ENCODE data around the gene PCOLCE2. TPM values are rescaled to one million over a fixed set of nuclear protein-coding genes. Genes with fewer than 3 reads are reported as not detected.

The PCOLCE2 gene, protein sequence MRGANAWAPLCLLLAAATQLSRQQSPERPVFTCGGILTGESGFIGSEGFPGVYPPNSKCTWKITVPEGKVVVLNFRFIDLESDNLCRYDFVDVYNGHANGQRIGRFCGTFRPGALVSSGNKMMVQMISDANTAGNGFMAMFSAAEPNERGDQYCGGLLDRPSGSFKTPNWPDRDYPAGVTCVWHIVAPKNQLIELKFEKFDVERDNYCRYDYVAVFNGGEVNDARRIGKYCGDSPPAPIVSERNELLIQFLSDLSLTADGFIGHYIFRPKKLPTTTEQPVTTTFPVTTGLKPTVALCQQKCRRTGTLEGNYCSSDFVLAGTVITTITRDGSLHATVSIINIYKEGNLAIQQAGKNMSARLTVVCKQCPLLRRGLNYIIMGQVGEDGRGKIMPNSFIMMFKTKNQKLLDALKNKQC
- total RNA-seq, result 1.6 and 2.6 TPM in 2 replicates

DNA sequence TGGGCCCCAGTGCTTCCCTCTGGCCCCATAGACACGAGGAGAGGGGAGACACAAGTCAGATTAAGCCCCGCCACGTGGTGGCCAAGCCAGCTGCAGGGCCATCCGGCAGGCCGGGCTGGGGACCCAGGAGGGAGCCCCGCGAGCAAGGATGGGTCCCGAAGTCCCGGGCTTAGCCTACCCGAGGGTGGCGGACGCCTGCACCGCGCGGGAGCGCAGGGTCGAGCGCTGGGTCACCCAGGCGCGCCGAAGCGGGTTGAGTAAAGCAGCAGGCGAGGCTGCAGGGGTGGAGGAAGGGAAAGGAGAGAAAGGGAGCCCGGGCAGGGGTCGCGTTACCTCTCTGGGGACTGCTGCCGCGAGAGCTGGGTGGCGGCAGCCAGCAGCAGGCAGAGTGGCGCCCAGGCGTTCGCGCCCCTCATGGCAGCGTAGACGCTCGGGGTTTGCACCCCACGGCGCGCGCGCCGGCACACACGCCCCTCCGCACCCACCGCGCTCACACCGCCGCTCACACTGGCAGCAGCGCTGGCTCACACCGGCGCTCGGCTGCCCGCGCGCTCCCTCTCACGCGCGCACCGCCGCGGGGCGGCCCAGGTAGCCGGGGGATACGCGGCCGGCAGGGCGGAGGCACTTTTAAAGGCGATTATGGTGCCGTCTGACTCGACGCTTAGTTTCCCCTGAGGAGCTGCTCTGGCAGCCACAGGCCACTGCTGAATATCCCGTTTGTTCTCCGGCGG lies at the start of gene PCOLCE2:
TSS of gene PCOLCE2 (minus strand) at position 603 of the 731 bp plus-strand sequence. CDS start at position 416, 187 bp downstream.

Other genes with a start within 250 kb of the PCOLCE2 start
- 12.5 and 14.6 TPM in 2 replicates for gene TRPC1, start 165.0 kb downstream of the PCOLCE2 start, total RNA-seq
- 0.13 TPM in 1 of 2 replicates, not detected in the other for gene PAQR9, start 74.6 kb upstream of the PCOLCE2 start, total RNA-seq
- gene U2SURP, start 112.5 kb upstream of the PCOLCE2 start, total RNA-seq, result 35.6 and 39.5 TPM in 2 replicates
- gene CHST2, start 230.7 kb upstream of the PCOLCE2 start, total RNA-seq, result 19.8 and 28.8 TPM in 2 replicates

Measured in epithelial cell of alveolus of lung (primary cell).